Measurements from ENCODE around the gene SPTLC2.
A peak's percentile ranks its signal among the peaks of the same experiment; 100 is the strongest.
"Not testable (repeated sequence)": the region's sequence is repeated elsewhere in the genome, so short reads cannot be mapped to it uniquely, and the experiment has no call there.

Gene SPTLC2

GRCh38 chr14:77588411-77589025, 27.9 kb downstream of the SPTLC2 start:
- DNase-seq (ENCODE audit: low read depth): not testable (repeated sequence)

GRCh38 chr14:77585385-77585784, 31.1 kb downstream of the SPTLC2 start:
- DNase-seq (ENCODE audit: low read depth): no peak

GRCh38 chr14:77584809-77585208, 31.6 kb downstream of the SPTLC2 start:
- no peak for DNase-seq (ENCODE audit: low read depth)

GRCh38 chr14:77583657-77584056, 32.8 kb downstream of the SPTLC2 start:
- no peak for DNase-seq (ENCODE audit: low read depth)

- DNase-seq (ENCODE audit: low read depth): no peak
These were observed 33.9 kb downstream of the SPTLC2 start for GRCh38 chr14:77582511-77582910.

GRCh38 chr14:77580964-77581505, 35.4 kb downstream of the SPTLC2 start:
- peak; percentile 67 for DNase-seq (ENCODE audit: low read depth)

- no peak for DNase-seq (ENCODE audit: low read depth)
These were observed 36.0 kb downstream of the SPTLC2 start for GRCh38 chr14:77580477-77580876.

GRCh38 chr14:77579780-77580179, 36.7 kb downstream of the SPTLC2 start:
- no peak for DNase-seq (ENCODE audit: low read depth)

- DNase-seq (ENCODE audit: low read depth): no peak
These were observed 37.4 kb downstream of the SPTLC2 start for GRCh38 chr14:77579065-77579464.

GRCh38 chr14:77574446-77575115, 41.9 kb downstream of the SPTLC2 start:
- DNase-seq (ENCODE audit: low read depth): no peak

- no peak for DNase-seq (ENCODE audit: low read depth)
These were observed 42.5 kb downstream of the SPTLC2 start for GRCh38 chr14:77573964-77574363.

- no peak for DNase-seq (ENCODE audit: low read depth)
These were observed 45.6 kb downstream of the SPTLC2 start for GRCh38 chr14:77570706-77571268.

- DNase-seq (ENCODE audit: low read depth): no peak
These were observed 50.5 kb downstream of the SPTLC2 start for GRCh38 chr14:77565994-77566305.

GRCh38 chr14:77565289-77565993, 51.0 kb downstream of the SPTLC2 start:
- peak; percentile 42 for DNase-seq (ENCODE audit: low read depth)

- DNase-seq (ENCODE audit: low read depth): peak; percentile 72
These were observed 53.8 kb downstream of the SPTLC2 start for GRCh38 chr14:77562681-77563080.

- DNase-seq (ENCODE audit: low read depth): no peak
These were observed 54.6 kb downstream of the SPTLC2 start for GRCh38 chr14:77561881-77562280.

GRCh38 chr14:77559381-77559780, 57.1 kb downstream of the SPTLC2 start:
- DNase-seq (ENCODE audit: low read depth): no peak

GRCh38 chr14:77557391-77557790, 59.0 kb downstream of the SPTLC2 start:
- DNase-seq (ENCODE audit: low read depth): no peak

GRCh38 chr14:77556946-77557345, 59.5 kb downstream of the SPTLC2 start:
- no peak for DNase-seq (ENCODE audit: low read depth)

- no peak for DNase-seq (ENCODE audit: low read depth)
These were observed 61.4 kb downstream of the SPTLC2 start for GRCh38 chr14:77554816-77555599.

- DNase-seq (ENCODE audit: low read depth): no peak
These were observed 62.2 kb downstream of the SPTLC2 start for GRCh38 chr14:77554207-77554606.

- DNase-seq (ENCODE audit: low read depth): no peak
These were observed 67.0 kb downstream of the SPTLC2 start for GRCh38 chr14:77549451-77549850.

Measured in ELR (cell line).